Measurements from ENCODE around the gene SEZ6L.

Gene SEZ6L

GRCh38 chr22:26372890-26373289 lies 203.6 kb downstream of the SEZ6L start:
- Mint-ChIP-seq H3K36me3 (ENCODE audit: low read depth) (no peaks in the 10 kb centered on the region), H3K27me3 (peaks cover 57% of the 10 kb centered on the region), H3K27ac (no peak overlapping the region), H3K4me1 (ENCODE audit: low read depth) (peaks cover 7% of the 10 kb centered on the region), H3K9me3 (no peaks in the 10 kb centered on the region), H3K4me3 (no peak overlapping the region)
- DNase-seq = no peak

DNA sequence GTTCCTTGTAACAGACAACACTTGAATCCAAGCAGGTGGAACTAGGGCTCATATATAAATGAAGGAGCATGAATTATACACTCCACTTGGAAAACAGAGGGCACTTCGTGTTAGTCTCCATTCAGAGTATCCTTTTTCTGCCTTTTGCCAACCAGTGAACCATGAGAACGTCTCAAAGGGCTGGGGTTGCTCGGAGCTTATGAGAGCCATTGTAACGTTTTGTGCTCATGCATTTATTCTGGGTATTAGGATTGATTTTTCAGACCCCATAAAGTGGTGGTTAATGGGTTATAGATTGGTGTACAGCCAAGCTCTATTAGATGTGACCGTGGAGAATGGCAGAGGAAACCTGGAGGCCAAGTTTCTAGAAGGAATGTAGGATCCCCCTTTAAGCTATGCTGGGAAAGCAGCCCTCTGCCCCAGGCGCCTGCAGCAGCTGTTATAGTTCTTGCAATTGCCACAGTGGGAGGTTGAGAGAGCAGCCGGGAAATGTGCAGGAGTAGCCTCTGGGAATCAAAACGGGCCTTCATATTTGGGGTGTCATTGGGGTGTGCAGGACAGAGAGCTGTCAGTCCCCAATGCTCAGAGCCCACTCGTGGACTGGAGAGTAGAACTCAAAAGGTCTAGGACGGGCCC lies 205.2 kb downstream of the SEZ6L start:
- DNase-seq = no peak
- Mint-ChIP-seq H3K4me3 (no peak overlapping the region), H3K27ac (no peak overlapping the region), H3K27me3 (peaks cover 61% of the 10 kb centered on the region), H3K9me3 (no peaks in the 10 kb centered on the region), H3K36me3 (ENCODE audit: low read depth) (no peaks in the 10 kb centered on the region), H3K4me1 (ENCODE audit: low read depth) (peaks cover 7% of the 10 kb centered on the region)

GRCh38 chr22:26377170-26377830 lies 208.0 kb downstream of the SEZ6L start:
- H3K27ac Mint-ChIP-seq = no peak overlapping the region
- no peak for DNase-seq
- H3K4me3 Mint-ChIP-seq = no peak overlapping the region
- H3K4me1 Mint-ChIP-seq (ENCODE audit: low read depth) = peaks cover 7% of the 10 kb centered on the region
- H3K9me3 Mint-ChIP-seq = no peaks in the 10 kb centered on the region
- peaks cover 74% of the 10 kb centered on the region for H3K27me3 Mint-ChIP-seq
- no peaks in the 10 kb centered on the region for H3K36me3 Mint-ChIP-seq (ENCODE audit: low read depth)

DNA sequence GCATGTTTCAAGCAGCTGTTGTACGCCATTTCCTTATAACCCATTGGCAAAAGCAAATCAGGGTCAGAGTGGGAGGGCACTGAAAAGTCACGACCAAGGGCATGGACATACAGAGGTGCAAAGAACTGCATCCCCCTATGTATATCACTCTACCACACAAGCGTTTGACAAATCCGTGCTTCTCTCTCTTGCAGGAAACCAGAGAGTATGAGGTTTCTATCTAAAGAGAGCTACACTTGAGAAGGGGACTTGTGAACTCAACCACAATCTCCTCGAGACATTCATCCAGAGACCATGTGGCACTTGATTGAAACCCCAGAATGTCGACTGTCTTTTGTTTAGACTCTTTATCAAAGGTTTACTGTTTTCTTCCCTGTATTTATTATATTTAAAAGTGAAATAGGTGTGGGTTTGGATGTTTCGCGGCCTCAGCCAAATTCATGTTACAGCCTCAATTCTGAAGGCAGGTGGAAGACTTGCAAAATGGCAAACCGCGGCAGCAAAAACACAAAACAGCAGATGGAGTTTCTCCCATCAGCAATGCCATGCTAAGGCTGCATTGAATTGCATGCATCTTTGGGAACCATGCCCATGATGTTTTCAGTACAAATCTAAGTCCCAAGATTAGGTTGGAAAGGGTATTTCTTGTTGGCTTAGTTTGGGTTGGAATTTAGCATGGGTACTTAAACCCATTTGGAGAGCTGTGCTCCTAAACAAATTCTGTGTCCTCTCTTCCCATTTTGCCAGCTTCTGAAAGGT lies 211.0 kb downstream of the SEZ6L start:
- no peak for DNase-seq
- H3K4me1 Mint-ChIP-seq (ENCODE audit: low read depth) = peaks cover 7% of the 10 kb centered on the region
- H3K36me3 Mint-ChIP-seq (ENCODE audit: low read depth) = no peaks in the 10 kb centered on the region
- no peak overlapping the region for H3K27ac Mint-ChIP-seq
- peaks cover 73% of the 10 kb centered on the region for H3K27me3 Mint-ChIP-seq
- H3K4me3 Mint-ChIP-seq = no peak overlapping the region
- no peaks in the 10 kb centered on the region for H3K9me3 Mint-ChIP-seq

DNA sequence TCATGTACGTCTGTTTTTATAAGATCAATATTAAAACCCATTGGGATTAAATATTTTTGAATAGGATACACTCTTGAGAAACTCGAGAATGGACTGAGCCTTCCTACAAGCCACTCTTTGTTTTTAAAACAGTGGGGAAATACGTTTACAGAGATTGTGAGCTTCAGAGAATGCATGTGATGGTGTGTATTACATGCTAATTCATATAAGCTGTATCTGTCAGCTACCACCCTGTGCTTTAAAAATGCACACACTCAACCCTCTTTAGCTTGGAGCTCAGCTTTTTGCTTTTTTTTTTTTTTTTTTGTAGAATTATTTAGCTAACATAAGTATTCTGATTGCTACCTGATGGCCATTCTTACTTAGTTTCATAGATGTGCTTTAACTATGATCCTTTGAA lies 213.5 kb downstream of the SEZ6L start:
- H3K27me3 Mint-ChIP-seq = peaks cover 68% of the 10 kb centered on the region

DNA sequence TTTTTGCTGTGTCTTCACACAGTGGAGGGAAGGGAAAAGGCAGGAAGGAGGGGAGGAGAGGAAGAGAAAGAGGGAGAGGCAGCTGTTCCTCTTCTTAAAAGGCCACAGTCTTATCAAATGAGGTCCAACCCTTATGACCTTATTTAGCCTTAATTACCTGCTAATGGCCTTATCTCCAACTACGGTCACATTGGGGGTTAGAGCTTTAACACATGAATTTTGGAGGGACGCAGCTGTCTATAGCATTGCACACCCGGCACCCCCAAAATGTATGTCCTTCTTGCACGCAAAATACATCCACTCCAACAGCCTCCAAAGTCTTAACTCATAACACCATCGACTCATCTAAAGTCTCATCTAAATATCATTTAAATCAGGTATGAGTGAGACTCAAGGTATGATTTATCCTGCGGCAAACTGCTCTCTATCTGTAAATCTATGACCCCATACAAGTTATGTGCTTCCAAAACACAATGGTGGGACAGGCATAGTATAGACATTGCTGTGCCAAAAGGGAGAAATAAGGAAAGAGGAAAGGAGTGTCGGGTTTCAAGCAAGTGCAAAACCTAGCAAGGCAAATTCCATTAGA lies 214.8 kb downstream of the SEZ6L start:
- no peak overlapping the region for H3K27ac Mint-ChIP-seq
- no peak overlapping the region for H3K4me3 Mint-ChIP-seq
- no peaks in the 10 kb centered on the region for H3K9me3 Mint-ChIP-seq
- no peaks in the 10 kb centered on the region for H3K4me1 Mint-ChIP-seq (ENCODE audit: low read depth)
- H3K27me3 Mint-ChIP-seq = peaks cover 69% of the 10 kb centered on the region
- no peaks in the 10 kb centered on the region for H3K36me3 Mint-ChIP-seq (ENCODE audit: low read depth)
- no peak for DNase-seq

More for the DNA sequence above, 213.5 kb downstream of the SEZ6L start:
- Mint-ChIP-seq H3K4me3 (no peak overlapping the region), H3K9me3 (no peaks in the 10 kb centered on the region), H3K36me3 (ENCODE audit: low read depth) (no peaks in the 10 kb centered on the region), H3K27ac (no peak overlapping the region), H3K4me1 (ENCODE audit: low read depth) (no peaks in the 10 kb centered on the region)
- DNase-seq = no peak

DNA sequence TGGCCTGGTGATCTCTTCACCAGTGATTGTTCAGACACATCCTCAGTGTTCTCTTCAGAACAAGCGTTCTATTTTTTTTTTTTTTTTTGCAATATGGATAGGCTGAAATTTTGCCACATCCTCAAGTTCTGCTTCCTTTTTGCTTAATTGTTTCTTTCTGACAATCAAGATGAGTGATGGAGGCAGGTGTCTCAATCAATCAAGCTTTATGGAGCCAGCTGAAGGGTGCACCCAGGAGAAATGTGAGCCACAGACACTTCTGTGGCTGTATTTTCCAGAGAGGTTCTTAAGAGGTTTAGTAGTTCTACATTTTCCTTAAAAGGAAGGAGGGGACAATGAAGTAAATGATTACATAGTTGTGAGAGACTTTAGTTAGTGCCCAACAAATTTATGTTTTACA lies 215.9 kb downstream of the SEZ6L start:
- Mint-ChIP-seq H3K4me1 (ENCODE audit: low read depth) (no peaks in the 10 kb centered on the region), H3K27me3 (peaks cover 64% of the 10 kb centered on the region), H3K4me3 (no peak overlapping the region), H3K9me3 (no peaks in the 10 kb centered on the region), H3K36me3 (ENCODE audit: low read depth) (no peaks in the 10 kb centered on the region), H3K27ac (no peak overlapping the region)
- DNase-seq = no peak

- Mint-ChIP-seq H3K27me3 (peaks cover 42% of the 10 kb centered on the region), H3K4me1 (ENCODE audit: low read depth) (no peaks in the 10 kb centered on the region), H3K27ac (no peak overlapping the region), H3K4me3 (no peak overlapping the region), H3K36me3 (ENCODE audit: low read depth) (no peaks in the 10 kb centered on the region), H3K9me3 (no peaks in the 10 kb centered on the region)
- no peak for DNase-seq
Measured at GRCh38 chr22:26389125-26389524, 219.9 kb downstream of the SEZ6L start.

- no peak overlapping the region for H3K4me3 Mint-ChIP-seq
- H3K4me1 Mint-ChIP-seq (ENCODE audit: low read depth) = no peaks in the 10 kb centered on the region
- H3K9me3 Mint-ChIP-seq = no peaks in the 10 kb centered on the region
- peaks cover 35% of the 10 kb centered on the region for H3K27me3 Mint-ChIP-seq
- H3K27ac Mint-ChIP-seq = no peak overlapping the region
- no peak for DNase-seq
- H3K36me3 Mint-ChIP-seq (ENCODE audit: low read depth) = no peaks in the 10 kb centered on the region
Measured at GRCh38 chr22:26391091-26391490, 221.8 kb downstream of the SEZ6L start.

- Mint-ChIP-seq H3K9me3 (no peaks in the 10 kb centered on the region), H3K27ac (no peak overlapping the region), H3K4me1 (ENCODE audit: low read depth) (no peaks in the 10 kb centered on the region), H3K36me3 (ENCODE audit: low read depth) (no peaks in the 10 kb centered on the region), H3K4me3 (no peak overlapping the region), H3K27me3 (peaks cover 33% of the 10 kb centered on the region)
- DNase-seq = no peak
Measured at GRCh38 chr22:26391623-26392022, 222.4 kb downstream of the SEZ6L start.

DNA sequence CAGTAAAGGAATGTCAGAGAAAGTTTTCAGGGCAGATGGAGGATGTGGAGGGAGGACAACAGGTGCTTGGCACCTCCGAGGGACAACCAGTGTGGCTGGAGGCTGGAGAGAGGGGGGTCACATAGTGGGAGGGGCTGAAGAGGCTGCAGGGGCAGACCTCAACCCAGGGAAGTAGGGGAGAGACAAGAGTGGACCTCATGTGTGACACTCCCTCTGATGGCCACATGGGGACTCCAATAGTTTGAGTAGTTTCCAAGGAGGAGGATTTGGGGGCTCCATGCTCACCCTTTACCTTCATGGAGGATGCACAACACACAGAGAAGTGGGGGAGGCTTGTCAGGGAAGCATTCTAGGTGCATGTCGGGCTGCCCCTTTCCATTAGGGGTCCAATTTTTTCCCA lies 224.7 kb downstream of the SEZ6L start:
- H3K27ac Mint-ChIP-seq = no peak overlapping the region

DNA sequence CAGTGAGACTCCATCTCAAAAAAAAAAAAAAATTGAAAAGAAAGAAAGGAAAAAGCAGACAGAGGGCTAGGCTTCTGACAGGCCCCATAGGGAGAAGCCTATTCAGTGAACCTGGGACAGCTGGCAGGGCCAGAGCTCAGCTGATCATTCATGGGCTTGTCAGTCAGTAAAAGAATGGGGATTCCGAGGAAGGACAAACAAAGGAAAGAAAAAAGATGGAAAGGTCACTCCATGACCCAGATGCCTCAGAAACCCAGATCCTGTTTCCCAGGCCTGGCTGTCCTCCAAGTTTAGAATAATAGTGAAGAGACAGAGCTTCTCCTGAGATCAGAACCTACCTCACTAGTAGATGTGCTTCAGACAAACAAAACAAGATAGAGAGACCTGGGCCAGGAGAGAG lies 225.5 kb downstream of the SEZ6L start:
- Mint-ChIP-seq H3K36me3 (ENCODE audit: low read depth) (no peaks in the 10 kb centered on the region), H3K27ac (no peak overlapping the region), H3K4me3 (no peak overlapping the region), H3K4me1 (ENCODE audit: low read depth) (peaks cover 2% of the 10 kb centered on the region), H3K9me3 (no peaks in the 10 kb centered on the region), H3K27me3 (peaks cover 10% of the 10 kb centered on the region)
- no peak for DNase-seq

More for the DNA sequence above, 224.7 kb downstream of the SEZ6L start:
- H3K9me3 Mint-ChIP-seq = no peaks in the 10 kb centered on the region
- no peak for DNase-seq
- peaks cover 2% of the 10 kb centered on the region for H3K4me1 Mint-ChIP-seq (ENCODE audit: low read depth)
- H3K36me3 Mint-ChIP-seq (ENCODE audit: low read depth) = no peaks in the 10 kb centered on the region
- peaks cover 13% of the 10 kb centered on the region for H3K27me3 Mint-ChIP-seq
- H3K4me3 Mint-ChIP-seq = no peak overlapping the region

DNA sequence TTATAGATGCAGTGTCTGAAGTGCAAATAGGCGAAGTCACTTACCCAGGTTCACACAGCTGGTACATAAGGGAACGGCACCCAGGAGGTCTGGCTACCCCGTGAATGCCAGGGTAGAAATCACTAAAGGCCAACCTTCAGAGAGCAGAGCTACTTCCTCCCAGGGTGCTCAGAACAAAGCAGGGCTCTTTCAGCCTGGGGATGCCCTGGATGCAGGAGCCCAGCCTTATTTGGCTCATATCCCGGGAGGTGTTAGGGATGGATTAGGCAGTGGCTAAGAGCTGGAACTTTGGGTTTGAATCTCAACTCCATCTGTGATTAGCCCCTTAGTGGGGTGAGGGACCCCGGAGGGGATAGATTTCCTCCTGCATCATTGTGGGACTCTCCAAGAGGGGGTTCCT lies 226.7 kb downstream of the SEZ6L start:
- Mint-ChIP-seq H3K27me3 (peaks cover 4% of the 10 kb centered on the region), H3K27ac (no peak overlapping the region), H3K36me3 (ENCODE audit: low read depth) (no peaks in the 10 kb centered on the region), H3K4me3 (no peak overlapping the region), H3K9me3 (no peaks in the 10 kb centered on the region), H3K4me1 (ENCODE audit: low read depth) (peaks cover 2% of the 10 kb centered on the region)
- no peak for DNase-seq

GRCh38 chr22:26398741-26399153 lies 229.5 kb downstream of the SEZ6L start:
- H3K27ac Mint-ChIP-seq = no peak overlapping the region
- peak; percentile 58 for DNase-seq
- H3K4me1 Mint-ChIP-seq (ENCODE audit: low read depth) = peaks cover 2% of the 10 kb centered on the region
- H3K36me3 Mint-ChIP-seq (ENCODE audit: low read depth) = no peaks in the 10 kb centered on the region
- H3K9me3 Mint-ChIP-seq = no peaks in the 10 kb centered on the region
- peaks cover 5% of the 10 kb centered on the region for H3K27me3 Mint-ChIP-seq
- no peak overlapping the region for H3K4me3 Mint-ChIP-seq

DNA sequence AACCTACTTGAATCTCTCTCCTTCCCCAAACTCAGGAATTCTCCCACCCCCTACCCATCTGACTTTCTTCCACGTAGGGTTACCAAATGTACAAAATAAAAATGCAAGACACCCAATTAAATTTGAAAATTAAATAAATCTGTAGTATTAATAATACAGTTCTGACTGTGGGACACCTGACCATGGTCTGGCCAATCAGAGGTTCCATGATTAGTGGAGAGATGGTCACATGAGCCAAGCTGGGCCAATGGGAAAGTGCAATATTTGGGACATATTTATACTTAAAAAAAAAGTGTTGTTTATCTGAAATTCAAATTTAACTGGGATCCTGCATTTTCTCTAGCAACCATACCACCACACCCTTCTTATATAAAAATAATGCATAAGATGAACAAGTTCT lies 230.0 kb downstream of the SEZ6L start:
- Mint-ChIP-seq H3K9me3 (no peaks in the 10 kb centered on the region), H3K27me3 (peaks cover 8% of the 10 kb centered on the region)
- no peak for DNase-seq

More for the DNA sequence above, 230.0 kb downstream of the SEZ6L start:
- peaks cover 5% of the 10 kb centered on the region for H3K4me1 Mint-ChIP-seq (ENCODE audit: low read depth)
- no peaks in the 10 kb centered on the region for H3K36me3 Mint-ChIP-seq (ENCODE audit: low read depth)
- no peak overlapping the region for H3K27ac Mint-ChIP-seq
- no peak overlapping the region for H3K4me3 Mint-ChIP-seq

All from activated T-cell treated with anti-CD3 and anti-CD28 coated beads, Interleukin-2, amount 50 U/mL, for 24 hours (primary cell).